ENCODE measurements around the gene GPC6.

The GPC6 gene

DNA sequence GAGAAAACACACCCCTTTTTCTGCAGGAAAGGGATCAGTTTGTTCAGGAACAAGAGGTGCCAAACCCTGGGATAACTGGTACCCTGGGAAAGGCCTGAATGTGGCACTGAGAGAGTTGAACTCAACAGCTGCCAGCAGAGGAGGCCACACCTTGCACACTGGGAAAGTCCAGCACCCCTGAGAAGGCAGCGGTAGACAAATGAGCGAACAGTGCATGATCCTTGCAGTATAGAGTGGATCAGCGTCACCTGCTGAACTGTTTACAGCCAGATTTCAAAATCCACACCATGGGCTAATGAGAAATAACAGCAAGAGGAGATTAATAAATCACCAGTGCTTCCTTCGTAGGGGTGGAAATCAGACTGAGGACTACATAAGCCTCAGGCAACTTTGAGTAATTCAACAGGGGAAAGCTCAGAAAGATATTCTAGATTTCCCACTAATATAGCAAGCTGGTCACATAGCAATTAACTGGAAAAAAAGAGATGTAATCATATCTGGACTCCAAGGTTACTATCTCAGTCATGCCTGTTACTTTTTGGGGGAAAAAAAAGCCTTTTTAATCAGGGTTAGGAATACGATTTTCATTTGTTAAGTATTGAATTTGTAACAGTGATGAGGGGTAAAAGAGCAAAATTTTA is 1200.8 kb downstream of the GPC6 start:
- DNase-seq: peak; percentile 69
- H3K4me3 ChIP-seq (ENCODE audit: low read depth, low read length): no peak overlapping the region
- peak overlapping the region; percentile 37 for H3K27ac ChIP-seq
- H3K36me3 ChIP-seq: no peaks in the 10 kb centered on the region
- no peaks in the 10 kb centered on the region for H3K27me3 ChIP-seq (ENCODE audit: insufficient read depth, low read depth, severe bottlenecking)
- TF ChIP-seq, protein P1, sequence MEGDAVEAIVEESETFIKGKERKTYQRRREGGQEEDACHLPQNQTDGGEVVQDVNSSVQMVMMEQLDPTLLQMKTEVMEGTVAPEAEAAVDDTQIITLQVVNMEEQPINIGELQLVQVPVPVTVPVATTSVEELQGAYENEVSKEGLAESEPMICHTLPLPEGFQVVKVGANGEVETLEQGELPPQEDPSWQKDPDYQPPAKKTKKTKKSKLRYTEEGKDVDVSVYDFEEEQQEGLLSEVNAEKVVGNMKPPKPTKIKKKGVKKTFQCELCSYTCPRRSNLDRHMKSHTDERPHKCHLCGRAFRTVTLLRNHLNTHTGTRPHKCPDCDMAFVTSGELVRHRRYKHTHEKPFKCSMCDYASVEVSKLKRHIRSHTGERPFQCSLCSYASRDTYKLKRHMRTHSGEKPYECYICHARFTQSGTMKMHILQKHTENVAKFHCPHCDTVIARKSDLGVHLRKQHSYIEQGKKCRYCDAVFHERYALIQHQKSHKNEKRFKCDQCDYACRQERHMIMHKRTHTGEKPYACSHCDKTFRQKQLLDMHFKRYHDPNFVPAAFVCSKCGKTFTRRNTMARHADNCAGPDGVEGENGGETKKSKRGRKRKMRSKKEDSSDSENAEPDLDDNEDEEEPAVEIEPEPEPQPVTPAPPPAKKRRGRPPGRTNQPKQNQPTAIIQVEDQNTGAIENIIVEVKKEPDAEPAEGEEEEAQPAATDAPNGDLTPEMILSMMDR (IDR thresholded peaks at IDR 0.05; ENCODE audit: low read depth, low read length): peak; percentile 54
- peaks cover 14% of the 10 kb centered on the region for H3K9me3 ChIP-seq (ENCODE audit: severe bottlenecking)

DNA sequence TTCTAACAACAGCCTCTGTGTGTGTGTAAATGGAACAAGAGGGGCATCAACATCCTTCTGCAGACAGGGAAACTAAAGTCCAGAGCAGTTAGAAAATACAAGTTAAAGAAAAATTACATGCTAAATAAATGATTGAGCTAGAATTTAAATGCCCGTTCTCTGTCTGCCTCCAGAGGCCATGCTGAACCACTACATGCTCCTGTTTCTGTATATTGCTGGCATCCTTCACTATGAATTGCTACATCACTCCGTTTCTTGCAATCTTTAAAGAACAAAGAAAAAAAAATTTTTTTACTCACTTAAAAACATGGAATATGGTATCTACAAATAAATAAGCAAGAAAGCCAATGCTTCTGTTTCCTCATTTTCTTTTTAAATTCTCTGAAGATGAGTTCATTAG is 1205.0 kb downstream of the GPC6 start:
- no peak overlapping the region for H3K27ac ChIP-seq
- DNase-seq: no peak
- peaks cover 9% of the 10 kb centered on the region for H3K9me3 ChIP-seq (ENCODE audit: severe bottlenecking)
- no peak overlapping the region for H3K4me3 ChIP-seq (ENCODE audit: low read depth, low read length)
- no peaks in the 10 kb centered on the region for H3K36me3 ChIP-seq
- no peaks in the 10 kb centered on the region for H3K27me3 ChIP-seq (ENCODE audit: insufficient read depth, low read depth, severe bottlenecking)
- TF ChIP-seq, protein P1 (IDR thresholded peaks at IDR 0.05; ENCODE audit: low read depth, low read length): 0 out of 2 replicates have a peak, but pooled peaks have one; percentile 21

DNA sequence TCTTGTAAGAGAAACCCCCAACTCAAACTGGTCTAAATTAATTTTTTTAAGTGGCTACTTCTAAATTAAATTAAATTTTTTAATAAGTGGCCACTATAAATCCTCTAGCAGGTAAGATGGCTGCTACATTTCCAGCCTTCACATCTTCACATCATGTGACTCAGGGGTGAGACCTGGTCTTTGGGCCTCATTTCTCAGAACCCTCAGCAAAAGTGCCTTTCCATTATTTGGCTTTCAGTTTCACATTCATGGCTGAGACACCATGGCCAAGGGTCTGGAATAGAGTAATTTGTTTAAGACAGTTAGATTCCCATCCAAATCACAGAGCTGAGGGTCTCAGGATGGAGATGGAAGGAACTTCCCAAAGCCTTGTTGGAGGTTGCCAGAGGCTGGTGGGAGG is 1205.4 kb downstream of the GPC6 start:
- TF ChIP-seq, protein P1 (IDR thresholded peaks at IDR 0.05; ENCODE audit: low read depth, low read length): no peak
- Histone ChIP-seq H3K36me3 (no peaks in the 10 kb centered on the region), H3K4me3 (ENCODE audit: low read depth, low read length) (no peak overlapping the region), H3K27me3 (ENCODE audit: insufficient read depth, low read depth, severe bottlenecking) (no peaks in the 10 kb centered on the region), H3K9me3 (ENCODE audit: severe bottlenecking) (peaks cover 9% of the 10 kb centered on the region), H3K27ac (peak overlapping the region; percentile 93)
- no peak for DNase-seq

DNA sequence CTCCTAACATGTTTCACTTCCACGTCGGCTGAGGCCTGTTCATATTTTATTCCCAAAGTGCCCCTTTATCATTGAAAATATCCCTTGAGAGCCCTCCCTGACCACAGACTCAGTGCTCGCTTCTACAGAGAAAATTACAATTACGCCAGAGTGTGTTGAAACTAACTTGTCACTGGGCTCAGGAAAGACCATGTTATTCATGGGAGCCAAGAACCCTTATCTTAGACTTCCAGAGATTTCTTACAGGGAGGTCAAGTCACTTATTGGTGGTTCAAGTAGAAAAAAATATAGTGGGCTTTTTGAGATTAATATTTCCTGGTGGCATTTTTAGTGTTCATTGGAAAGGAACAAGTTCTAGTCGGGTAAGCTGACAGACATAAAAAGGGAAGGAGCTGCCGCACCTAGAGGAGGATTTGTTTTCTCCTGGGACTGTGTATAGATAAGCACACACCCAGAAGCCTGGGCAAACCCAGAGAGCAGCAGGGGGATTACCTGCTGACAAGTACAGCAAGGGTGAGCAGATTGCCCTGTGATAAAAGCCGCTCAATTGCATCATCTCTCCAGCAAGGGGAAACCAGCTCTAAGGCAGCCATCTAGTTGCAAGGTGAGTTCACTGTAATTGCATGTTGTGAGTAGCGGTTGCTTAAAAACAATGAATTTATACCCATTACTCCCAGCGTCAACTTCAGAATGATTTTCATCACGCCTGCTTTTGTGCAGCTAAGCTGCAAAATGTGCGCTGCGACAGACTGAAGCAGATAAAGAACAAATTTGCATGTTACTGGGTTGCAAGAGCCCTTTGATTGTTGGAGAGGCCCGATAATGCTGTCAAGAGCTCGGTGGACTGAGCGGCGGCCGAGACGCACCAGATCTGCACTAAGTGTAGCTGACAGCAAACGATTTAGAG is 1206.7 kb downstream of the GPC6 start:
- TF ChIP-seq, protein P1 (IDR thresholded peaks at IDR 0.05; ENCODE audit: low read depth, low read length): peak; percentile 59
- Histone ChIP-seq H3K4me3 (ENCODE audit: low read depth, low read length) (peak overlapping the region; percentile 42), H3K27ac (peak overlapping the region; percentile 93), H3K36me3 (no peaks in the 10 kb centered on the region), H3K27me3 (ENCODE audit: insufficient read depth, low read depth, severe bottlenecking) (no peaks in the 10 kb centered on the region), H3K9me3 (ENCODE audit: severe bottlenecking) (peaks cover 9% of the 10 kb centered on the region)
- peak; percentile 99 for DNase-seq

DNA sequence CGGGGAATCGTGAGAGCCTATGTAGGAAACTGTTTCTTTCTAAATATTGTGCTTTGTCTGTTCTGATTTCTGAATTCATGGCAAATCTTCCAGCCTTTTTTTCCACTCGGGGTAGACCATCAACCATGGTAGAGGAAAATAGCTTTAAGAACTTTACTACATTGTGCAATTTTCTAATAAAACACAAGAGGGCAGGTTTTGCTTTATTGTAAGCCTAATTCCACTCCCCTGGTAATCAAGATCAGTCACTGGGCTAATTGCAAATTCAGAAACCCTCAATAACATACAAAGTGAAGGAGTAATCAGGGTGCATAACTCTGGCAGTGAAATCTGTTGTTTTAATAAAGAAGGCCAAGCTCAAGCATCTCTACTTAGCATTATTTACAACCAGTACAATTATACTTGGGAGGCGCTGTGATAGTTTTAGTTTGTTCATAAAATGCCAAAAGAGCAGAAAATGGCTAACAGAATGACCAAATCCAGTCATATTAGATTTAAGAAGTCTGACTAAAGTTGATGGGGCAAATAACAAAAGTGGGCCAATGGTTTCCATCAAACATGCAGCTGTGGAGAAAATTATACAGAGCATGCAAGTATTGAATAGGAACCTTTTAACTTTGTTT is 1209.1 kb downstream of the GPC6 start:
- Histone ChIP-seq H3K36me3 (no peaks in the 10 kb centered on the region), H3K9me3 (ENCODE audit: severe bottlenecking) (peaks cover 9% of the 10 kb centered on the region), H3K4me3 (ENCODE audit: low read depth, low read length) (no peak overlapping the region), H3K27me3 (ENCODE audit: insufficient read depth, low read depth, severe bottlenecking) (no peaks in the 10 kb centered on the region), H3K27ac (peak overlapping the region; percentile 93)
- TF ChIP-seq, protein P1 (IDR thresholded peaks at IDR 0.05; ENCODE audit: low read depth, low read length): peak; percentile 59
- no peak for DNase-seq
